NK-92 (cell line): ENCODE data around the gene PLXNB3.
"Not testable (repeated sequence)": the region's sequence is repeated elsewhere in the genome, so short reads cannot be mapped to it uniquely, and the experiment has no call there.

Experiments
- DNase-seq: peaks from one replicate; lab custom pipeline; 2025; ENCODE audit not compliant: unreplicated experiment; lab: John Stamatoyannopoulos, UW

The PLXNB3 gene

GRCh38 chrX:153806999-153807575 lies 43.0 kb downstream of the PLXNB3 start:
- DNase-seq: no peak

- DNase-seq: no peak
Measured at GRCh38 chrX:153807976-153808375, 43.9 kb downstream of the PLXNB3 start.

GRCh38 chrX:153812220-153812619 lies 48.2 kb downstream of the PLXNB3 start:
- DNase-seq: no peak

GRCh38 chrX:153813161-153813560 lies 49.1 kb downstream of the PLXNB3 start:
- no peak for DNase-seq

- no peak for DNase-seq
Measured at GRCh38 chrX:153814591-153815315, 50.7 kb downstream of the PLXNB3 start.

GRCh38 chrX:153816831-153817690 lies 53.0 kb downstream of the PLXNB3 start:
- no peak for DNase-seq

GRCh38 chrX:153818064-153818463 lies 54.0 kb downstream of the PLXNB3 start:
- not testable (repeated sequence) for DNase-seq

- DNase-seq: no peak
Measured at GRCh38 chrX:153818571-153819383, 54.7 kb downstream of the PLXNB3 start.

GRCh38 chrX:153819384-153820040 lies 55.5 kb downstream of the PLXNB3 start:
- no peak for DNase-seq

GRCh38 chrX:153820601-153821000 lies 56.6 kb downstream of the PLXNB3 start:
- no peak for DNase-seq

GRCh38 chrX:153821066-153821465 lies 57.0 kb downstream of the PLXNB3 start:
- DNase-seq: no peak

- DNase-seq: no peak
Measured at GRCh38 chrX:153824348-153824747, 60.3 kb downstream of the PLXNB3 start.

- no peak for DNase-seq
Measured at GRCh38 chrX:153825042-153825441, 61.0 kb downstream of the PLXNB3 start.
